K562 (cell line): ENCODE results near the gene HSPB1. TPM values are rescaled to one million over a fixed set of nuclear protein-coding genes. Genes with fewer than 3 reads are reported as not detected.

Source experiments
- BRF1 ChIP-seq: IDR thresholded peaks from 3 replicates; pipeline ENCODE4 v1.6.1; 2011; ENCODE audit warnings: borderline replicate concordance, mild to moderate bottlenecking; ENCODE audit not compliant: insufficient read length; ENCODE audit errors: extremely low read depth
- C11orf30 ChIP-seq: fragments of 450-650 bp; IDR thresholded peaks from 2 replicates; pipeline ENCODE4 v1.6.1; 2016; ENCODE audit warnings: low read depth, mild to moderate bottlenecking
- CEBPB ChIP-seq: fragments of 450-650 bp; IDR thresholded peaks from 2 replicates; pipeline ENCODE4 v1.6.1; 2016; ENCODE audit warnings: missing genetic modification characterization, missing compliant biosample characterization
- CREBBP ChIP-seq: IDR thresholded peaks from one replicate; pipeline ENCODE4 v1.6.1; 2012; ENCODE audit warnings: low read depth, mild to moderate bottlenecking, control low read depth, inconsistent platforms, low read length
- DEAF1 ChIP-seq: fragments of 450-650 bp; formaldehyde crosslinking; IDR thresholded peaks from 2 replicates; pipeline ENCODE4 v1.4.0; 2020; ENCODE audit warnings: mild to moderate bottlenecking, moderate library complexity
- EHMT2 ChIP-seq: fragments of 450-650 bp; IDR thresholded peaks from 2 replicates; pipeline ENCODE4 v1.6.1; 2018; ENCODE audit warnings: antibody characterized with exemption
- ELF4 ChIP-seq: fragments of 450-650 bp; formaldehyde crosslinking; IDR thresholded peaks from 2 replicates; pipeline ENCODE4 v1.4.0; 2022; ENCODE audit warnings: missing genetic modification characterization
- EWSR1 ChIP-seq: fragments of 450-650 bp; IDR thresholded peaks from 2 replicates; pipeline ENCODE4 v1.6.1; 2018; ENCODE audit warnings: borderline replicate concordance, mild to moderate bottlenecking, low read depth, moderate library complexity; ENCODE audit not compliant: partially characterized antibody
- FOXJ2 ChIP-seq: fragments of 200-800 bp; sonication (Bioruptor generic); IDR thresholded peaks from 2 replicates; pipeline ENCODE4 v1.6.1; 2016; ENCODE audit warnings: missing genetic modification characterization, missing compliant biosample characterization
- FOXJ3 ChIP-seq: sonication (generic); formaldehyde crosslinking; IDR thresholded peaks from 2 replicates; pipeline ENCODE4 v1.4.0; 2020; ENCODE audit warnings: mild to moderate bottlenecking, missing genetic modification reagents
- HDAC2 ChIP-seq: fragments of 450-650 bp; IDR thresholded peaks from 2 replicates; pipeline ENCODE4 v1.6.1; 2016; ENCODE audit warnings: mild to moderate bottlenecking
- HDGF ChIP-seq: fragments of 450-650 bp; IDR thresholded peaks from 2 replicates; pipeline ENCODE4 v1.6.1; 2016
- HES1 ChIP-seq: fragments of 450-650 bp; IDR thresholded peaks from 2 replicates; pipeline ENCODE4 v1.6.1; 2016; ENCODE audit warnings: low read depth, mild to moderate bottlenecking, moderate library complexity
- HMGN3 ChIP-seq: IDR thresholded peaks from 2 replicates; pipeline ENCODE4 v1.6.1; 2011; ENCODE audit warnings: borderline replicate concordance, low read depth, mild to moderate bottlenecking, mixed read lengths, low read length; ENCODE audit not compliant: insufficient read length; ENCODE audit errors: extremely low read depth
- JUND ChIP-seq, 2 experiments: IDR thresholded peaks; 2 replicates in 1 of 2; 3 replicates in 1 of 2; pipeline ENCODE4 v1.6.1; 2011; ENCODE audit warnings: borderline replicate concordance in 2 of 2, low read depth in 2 of 2, low read length in 2 of 2, improper control_type of control experiment in 1 of 2, missing biosample characterization in 1 of 2, missing genetic modification characterization in 1 of 2, missing genetic modification reagents in 1 of 2
- KDM1A ChIP-seq, 2 experiments: fragments of 450-650 bp; IDR thresholded peaks; 2 replicates each; pipeline ENCODE4 v1.6.1; 2016; ENCODE audit warnings: mild to moderate bottlenecking in 2 of 2
- MAZ ChIP-seq, 2 experiments: fragments of 450-650 bp in 1 of 2; sonication (generic) in 1 of 2; formaldehyde crosslinking; IDR thresholded peaks in 1 of 2; conservative IDR thresholded peaks in 1 of 2; 2 replicates each; pipeline versions ENCODE4 v1.4.0 to v1.5.0; 2020; ENCODE audit warnings: mild to moderate bottlenecking in 1 of 2, missing genetic modification reagents in 1 of 2
- MYC ChIP-seq, 2 experiments: fragments of 250-450 bp in 1 of 2; sonication (Bioruptor Pico) in 1 of 2; IDR thresholded peaks; 2 replicates each; pipeline versions ENCODE4 v1.5.1 to v1.6.1; 2012 to 2021; ENCODE audit warnings: low read depth in 2 of 2, borderline replicate concordance in 1 of 2, improper control_type of control experiment in 1 of 2, low read length in 1 of 2, mild to moderate bottlenecking in 1 of 2, moderate library complexity in 1 of 2
- NONO ChIP-seq, 2 experiments: fragments of 200-400 bp in 1 of 2; fragments of 450-650 bp in 1 of 2; formaldehyde crosslinking in 1 of 2; IDR thresholded peaks; 2 replicates each; pipeline ENCODE4 v1.6.1; 2017; ENCODE audit warnings: low read depth in 2 of 2, mild to moderate bottlenecking in 2 of 2, moderate library complexity in 2 of 2, low read length in 1 of 2
- PCBP1 ChIP-seq: fragments of 200-400 bp; formaldehyde crosslinking; IDR thresholded peaks from 2 replicates; pipeline ENCODE4 v1.6.1; 2018; ENCODE audit warnings: mild to moderate bottlenecking, low read depth, low read length; ENCODE audit not compliant: poor library complexity, severe bottlenecking
- RAD51 ChIP-seq: fragments of 450-650 bp; IDR thresholded peaks from 2 replicates; pipeline ENCODE4 v1.7.1; 2016; ENCODE audit warnings: low read depth, mild to moderate bottlenecking, borderline replicate concordance
- SP2 ChIP-seq: IDR thresholded peaks from 2 replicates; pipeline ENCODE4 v1.6.1; 2011; ENCODE audit warnings: mild to moderate bottlenecking, low read depth, low read length, moderate library complexity; ENCODE audit not compliant: poor library complexity, severe bottlenecking; ENCODE audit errors: extremely low read depth
- ZBTB2 ChIP-seq: fragments of 450-650 bp; IDR thresholded peaks from 2 replicates; pipeline ENCODE4 v1.6.1; 2016; ENCODE audit warnings: antibody characterized with exemption
- ZNF165 ChIP-seq: fragments of 250-450 bp; sonication (Bioruptor Pico); IDR thresholded peaks from 2 replicates; pipeline ENCODE4 v1.4.0; 2020; ENCODE audit warnings: borderline replicate concordance
- ZNF239 ChIP-seq: fragments of 250-450 bp; sonication (Bioruptor Pico); IDR thresholded peaks from 2 replicates; pipeline ENCODE4 v1.4.0; 2020; ENCODE audit warnings: mild to moderate bottlenecking
- polyA plus RNA-seq, 8 experiments: library from polyadenylated mRNA; depleted of rRNA in 4 of 8; stranded (reverse) in 5 of 8; unstranded in 3 of 8; fragments of >200 nt; fragmentation: Nextera tagmentation in 2 of 8; fragmentation: Illumina TruSeq in 1 of 8; extraction: Ambion mirVana in 2 of 8; extraction: Trizol in 1 of 8; gene quantifications; 2 replicates each; pipeline versions ENCODE4 v1.2.1 to v1.2.3, GENCODE V29; 2011 to 2014; ENCODE audit warnings: inconsistent platforms in 1 of 8, missing spikeins in 1 of 8
- total RNA-seq, 7 experiments: library from RNA; depleted of rRNA in 6 of 7; stranded (reverse); fragments of >200 nt in 6 of 7; fragmentation: Illumina TruSeq in 2 of 7; extraction: Trizol in 2 of 7; gene quantifications; 2 replicates each; pipeline versions ENCODE4 v1.2.1 to v1.2.3, GENCODE V29; 2011 to 2021; ENCODE audit warnings: low replicate concordance in 1 of 7

Gene HSPB1
- total and polyA plus RNA-seq, 9 of the 15 experiments (the other 6 are each of a cell fraction or from before 2014, with no cell fraction given): 27.1 to 522 (median 138) TPM

GRCh38 chr7:76343294-76343930 is 40.9 kb downstream of the HSPB1 start (continued):
- TF ChIP-seq HES1: no peak
- TF ChIP-seq EWSR1: no peak
- TF ChIP-seq PCBP1: no peak
- TF ChIP-seq MAZ (CRISPR knock-in tag; conservative IDR thresholded peaks at IDR 0.05 in 1 of 2, IDR thresholded peaks at IDR 0.05 in 1 of 2): no peak
- 0 out of 2 replicates have a peak, but pooled peaks have one; percentile 35 for TF ChIP-seq HDAC2
- TF ChIP-seq BRF1: no peak
- no peak for TF ChIP-seq CREBBP
- TF ChIP-seq SP2: no peak
- no peak for TF ChIP-seq HMGN3
- TF ChIP-seq FOXJ2 (tag): peak; percentile 20; the same call in 1 of the 2 replicates
- no peak for TF ChIP-seq FOXJ3 (CRISPR knock-in tag)
- TF ChIP-seq EHMT2: 0 out of 2 replicates have a peak, but pooled peaks have one; percentile 24
- no peak for TF ChIP-seq HDGF
- TF ChIP-seq CEBPB: no peak
- no peak for TF ChIP-seq ELF4 (CRISPR knock-in tag)
- TF ChIP-seq ZBTB2: no peak
- no peak for TF ChIP-seq NONO (IDR thresholded peaks at IDR 0.05; ENCODE audit: low read depth in 2 of 2, low read length in 1 of 2)
- no peak for TF ChIP-seq DEAF1 (CRISPR knock-in tag)
- TF ChIP-seq MYC (IDR thresholded peaks at IDR 0.05; ENCODE audit: low read depth, low read length): no peak
- no peak for TF ChIP-seq MYC (CRISPR knock-in tag; IDR thresholded peaks at IDR 0.05; ENCODE audit: borderline replicate concordance, low read depth)
- TF ChIP-seq KDM1A (IDR thresholded peaks at IDR 0.05): peak; percentile 71 to 77; a peak in 3 of 4 replicates
- peak; percentile 84 for TF ChIP-seq RAD51
- no peak for TF ChIP-seq ZNF239 (CRISPR knock-in tag)
- peak; percentile 3; the same call in 1 of the 2 replicates for TF ChIP-seq JUND (IDR thresholded peaks at IDR 0.05; ENCODE audit: borderline replicate concordance, low read depth, low read length)
- no peak for TF ChIP-seq JUND (tag; IDR thresholded peaks at IDR 0.05; ENCODE audit: borderline replicate concordance, low read depth, low read length)
- no peak for TF ChIP-seq ZNF165 (CRISPR knock-in tag)
- no peak for TF ChIP-seq C11orf30
